GM21515 (cell line): Measurements from ENCODE around the gene XXYLT1.

ENCODE experiments used
- ATAC-seq: cut with Tn5 transposase; IDR thresholded peaks from one replicate; pipeline ENCODE4 v1.9.1; 2021; ENCODE audit not compliant: unreplicated experiment

The XXYLT1 gene

DNA sequence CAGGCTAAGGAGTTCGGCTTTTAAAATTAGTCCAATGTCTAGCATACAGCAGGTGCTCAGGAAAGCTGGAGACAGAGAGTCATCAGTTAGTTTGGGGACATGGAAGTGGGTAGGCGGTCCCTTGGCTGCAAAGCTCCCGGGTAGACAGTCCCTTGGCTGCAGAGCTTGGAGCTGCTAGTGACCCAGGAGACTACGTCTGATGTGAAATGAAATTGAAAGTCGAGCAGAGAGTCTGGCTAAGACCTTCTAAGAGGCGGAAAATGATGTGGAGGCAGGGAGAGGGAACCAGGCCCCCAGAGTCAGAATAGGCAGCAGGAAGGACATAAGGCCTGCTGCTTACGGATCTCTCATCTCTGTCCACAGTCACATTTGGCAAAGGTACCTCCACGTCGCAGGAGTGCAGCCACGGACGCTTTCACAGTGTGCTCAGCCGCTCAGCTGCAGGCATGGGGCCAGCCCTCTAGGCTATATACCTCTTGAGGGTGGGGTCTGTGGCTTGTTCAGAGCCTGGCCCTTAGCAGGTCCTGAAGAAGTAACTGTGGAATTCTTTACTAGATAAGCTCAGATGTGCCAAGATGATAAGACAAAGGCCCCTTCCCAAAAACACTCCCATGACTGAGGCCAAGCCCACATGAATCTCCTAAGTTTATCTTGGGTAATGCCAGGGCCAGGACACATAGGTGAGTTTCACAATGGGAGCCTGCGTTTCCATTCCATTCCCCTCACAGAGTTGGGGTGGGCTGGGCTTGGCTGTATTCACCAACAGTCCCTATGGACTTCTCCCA, 131.7 kb downstream of the XXYLT1 start:
- peak; percentile 79 for ATAC-seq

GRCh38 chr3:195137638-195138588, 133.0 kb downstream of the XXYLT1 start:
- no peak for ATAC-seq

- ATAC-seq = no peak
Measured at GRCh38 chr3:195135917-195136316, 135.0 kb downstream of the XXYLT1 start.

DNA sequence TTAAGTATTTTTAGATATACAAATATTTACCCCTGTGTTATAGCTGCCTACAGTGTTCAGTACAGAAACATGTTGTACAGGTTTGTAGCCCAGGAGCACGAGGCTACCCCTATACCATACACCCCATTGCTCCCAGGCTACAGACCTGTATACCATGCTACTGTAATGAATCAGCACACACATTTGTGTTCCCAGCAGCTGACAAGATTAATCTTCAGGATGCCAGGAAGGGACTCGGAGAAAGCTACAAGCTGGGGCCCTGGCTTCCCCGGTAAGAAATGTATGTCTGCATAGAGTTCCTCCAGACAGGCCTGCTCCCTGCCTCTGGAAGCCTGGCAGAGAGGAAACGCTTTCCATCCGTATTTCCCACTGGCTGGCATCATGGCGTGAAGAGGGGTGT, 136.5 kb downstream of the XXYLT1 start:
- ATAC-seq = no peak

GRCh38 chr3:195133462-195133861, 137.5 kb downstream of the XXYLT1 start:
- ATAC-seq = peak; percentile 40

DNA sequence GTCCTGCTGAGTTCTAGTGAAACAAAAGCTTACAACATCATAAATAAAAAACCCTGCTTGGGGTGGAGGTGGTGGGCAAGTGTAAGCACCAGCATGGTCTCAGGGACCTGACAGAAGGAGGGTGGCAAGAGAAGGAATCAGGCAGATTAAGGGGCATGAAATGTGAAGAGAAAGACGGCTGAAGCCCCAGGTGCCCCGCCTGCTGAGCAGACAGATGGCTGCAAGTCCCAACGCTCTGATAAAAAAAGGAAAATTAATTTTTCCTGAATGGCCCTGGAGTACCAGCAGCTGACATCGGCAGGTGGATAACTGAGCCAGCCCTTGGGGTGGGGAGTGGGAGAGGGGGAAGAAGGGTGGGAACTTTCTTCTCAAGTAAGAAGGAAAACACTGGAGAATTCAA, 137.9 kb downstream of the XXYLT1 start:
- ATAC-seq = no peak

DNA sequence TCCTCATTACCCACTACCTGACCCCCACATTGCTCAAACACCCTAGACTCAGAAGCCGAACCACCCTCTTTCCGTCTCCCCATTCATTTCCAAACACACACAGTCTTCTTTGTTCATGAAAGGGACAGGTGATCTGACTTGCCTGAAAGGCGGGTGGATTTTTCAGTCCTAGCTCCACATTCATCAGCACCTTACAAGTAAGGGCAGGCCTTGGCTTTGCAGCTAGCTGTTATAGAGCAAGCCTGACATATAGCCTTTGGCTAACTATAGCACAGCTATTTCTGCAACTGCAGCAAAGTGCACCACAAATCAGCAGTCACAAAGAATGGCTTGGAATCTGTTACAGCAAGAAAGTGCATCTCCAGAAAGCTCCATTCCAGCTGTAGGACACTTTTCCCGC, 139.8 kb downstream of the XXYLT1 start:
- no peak for ATAC-seq

GRCh38 chr3:195129644-195130492, 141.1 kb downstream of the XXYLT1 start:
- peak; percentile 71 for ATAC-seq

DNA sequence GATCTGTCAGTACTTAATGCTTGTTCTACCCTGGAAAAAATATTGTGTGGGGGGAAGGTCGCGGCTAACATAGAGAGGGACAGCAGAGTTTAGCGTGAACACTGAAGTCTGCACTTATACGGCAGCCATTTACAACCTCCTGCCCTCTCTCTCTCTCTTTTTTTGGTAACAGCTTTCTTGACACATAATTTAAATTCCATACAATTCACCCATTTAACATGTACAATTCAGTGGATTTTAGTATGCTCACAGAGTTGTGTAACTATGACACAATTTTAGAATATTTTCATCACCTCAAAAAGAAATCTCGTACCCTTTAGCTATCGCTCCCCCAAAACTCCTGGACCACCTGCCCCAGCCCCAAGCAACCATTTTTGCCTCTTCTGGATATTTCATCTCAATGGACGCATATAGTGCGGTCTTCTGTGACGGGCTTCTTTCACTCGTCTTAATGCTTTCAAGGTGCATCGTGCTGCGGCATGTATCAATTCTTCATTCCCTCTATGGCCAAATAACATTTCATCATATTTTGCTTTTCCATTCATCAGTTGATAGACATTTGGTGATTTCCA, 141.8 kb downstream of the XXYLT1 start:
- ATAC-seq = no peak

- ATAC-seq = no peak
Measured at GRCh38 chr3:195128255-195129071, 142.5 kb downstream of the XXYLT1 start.

DNA sequence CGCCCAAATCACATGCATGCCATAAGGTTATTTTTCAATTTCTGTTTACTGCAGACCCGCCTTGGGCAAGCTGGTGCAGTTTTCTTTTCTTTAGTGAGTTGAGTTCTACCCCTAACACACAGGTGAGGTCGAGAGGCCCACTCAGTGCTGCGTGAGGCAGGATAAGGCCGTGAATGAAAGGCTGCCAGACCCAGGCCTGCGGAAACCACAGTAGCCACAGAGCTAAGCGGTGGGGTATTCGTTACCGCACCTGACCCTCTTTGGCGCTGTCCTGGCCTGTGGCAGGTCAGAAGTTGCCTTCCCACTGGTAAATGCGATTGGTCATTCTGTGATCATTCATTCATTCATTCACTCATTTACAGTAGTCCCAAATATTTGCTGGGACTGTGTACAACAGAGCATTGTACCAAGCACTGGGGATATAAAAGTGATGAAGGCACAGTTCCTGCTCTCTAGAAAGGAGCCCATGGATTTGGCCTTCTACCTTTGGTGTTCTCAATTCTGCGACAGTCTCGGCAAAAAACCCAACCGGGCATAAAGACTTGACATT, 144.8 kb downstream of the XXYLT1 start:
- no peak for ATAC-seq

- no peak for ATAC-seq
Measured at GRCh38 chr3:195125646-195126045, 145.3 kb downstream of the XXYLT1 start.

GRCh38 chr3:195124378-195124992, 146.5 kb downstream of the XXYLT1 start:
- ATAC-seq = no peak

DNA sequence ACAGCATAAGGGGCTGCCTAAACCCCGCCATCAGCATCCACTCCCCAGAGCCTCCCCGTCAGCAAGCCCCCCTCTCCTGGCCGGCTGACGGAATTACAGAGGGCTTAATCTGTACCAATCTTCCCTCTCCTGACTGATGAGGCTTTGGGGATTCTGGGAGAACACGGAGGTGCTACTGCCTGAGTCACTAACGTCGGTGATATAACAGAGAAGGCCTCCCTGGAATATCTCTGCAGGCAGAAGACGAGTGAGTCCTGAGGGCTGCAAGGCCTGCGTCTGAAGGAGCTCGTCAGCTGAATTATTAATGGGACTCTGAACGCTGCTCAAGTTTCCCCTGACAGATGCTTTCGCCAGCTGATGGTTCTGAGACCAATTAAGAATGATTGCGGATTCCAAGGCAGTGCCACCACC, 147.7 kb downstream of the XXYLT1 start:
- no peak for ATAC-seq

DNA sequence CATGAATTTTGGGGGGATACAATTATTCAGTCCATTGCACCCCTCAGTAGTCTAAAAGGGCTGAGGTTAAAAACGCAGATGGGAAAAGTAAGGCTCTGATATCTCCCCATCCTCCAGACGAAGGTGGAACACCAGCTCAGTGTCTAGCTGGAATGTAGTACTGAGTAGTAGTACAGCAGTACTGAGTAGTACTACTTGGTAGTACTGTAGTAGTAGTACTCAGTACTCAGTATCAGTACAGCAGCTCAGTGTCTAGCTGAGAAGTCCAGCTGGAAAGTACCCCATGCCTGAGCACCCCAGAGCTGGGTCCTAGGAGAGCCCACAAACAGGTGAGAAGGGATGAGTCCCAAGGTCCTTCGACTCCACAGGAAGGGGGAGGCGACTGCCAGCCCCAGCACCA, 148.7 kb downstream of the XXYLT1 start:
- no peak for ATAC-seq

DNA sequence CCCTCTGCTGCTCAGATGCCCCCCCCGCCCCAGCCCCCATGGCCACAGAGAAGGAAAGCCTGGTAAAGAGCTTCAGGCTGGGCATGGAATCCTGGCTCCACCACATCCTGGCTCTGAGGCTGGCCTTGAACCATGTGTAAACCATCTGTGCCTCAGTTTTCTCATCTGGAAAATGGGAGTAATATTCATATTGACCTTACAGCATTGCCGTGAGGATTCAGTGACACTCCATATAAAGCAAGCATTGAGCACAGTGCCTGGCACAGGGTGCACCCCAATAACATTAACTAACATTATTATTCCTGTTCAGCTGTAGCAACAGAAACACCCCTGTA, 150.7 kb downstream of the XXYLT1 start:
- ATAC-seq = no peak

DNA sequence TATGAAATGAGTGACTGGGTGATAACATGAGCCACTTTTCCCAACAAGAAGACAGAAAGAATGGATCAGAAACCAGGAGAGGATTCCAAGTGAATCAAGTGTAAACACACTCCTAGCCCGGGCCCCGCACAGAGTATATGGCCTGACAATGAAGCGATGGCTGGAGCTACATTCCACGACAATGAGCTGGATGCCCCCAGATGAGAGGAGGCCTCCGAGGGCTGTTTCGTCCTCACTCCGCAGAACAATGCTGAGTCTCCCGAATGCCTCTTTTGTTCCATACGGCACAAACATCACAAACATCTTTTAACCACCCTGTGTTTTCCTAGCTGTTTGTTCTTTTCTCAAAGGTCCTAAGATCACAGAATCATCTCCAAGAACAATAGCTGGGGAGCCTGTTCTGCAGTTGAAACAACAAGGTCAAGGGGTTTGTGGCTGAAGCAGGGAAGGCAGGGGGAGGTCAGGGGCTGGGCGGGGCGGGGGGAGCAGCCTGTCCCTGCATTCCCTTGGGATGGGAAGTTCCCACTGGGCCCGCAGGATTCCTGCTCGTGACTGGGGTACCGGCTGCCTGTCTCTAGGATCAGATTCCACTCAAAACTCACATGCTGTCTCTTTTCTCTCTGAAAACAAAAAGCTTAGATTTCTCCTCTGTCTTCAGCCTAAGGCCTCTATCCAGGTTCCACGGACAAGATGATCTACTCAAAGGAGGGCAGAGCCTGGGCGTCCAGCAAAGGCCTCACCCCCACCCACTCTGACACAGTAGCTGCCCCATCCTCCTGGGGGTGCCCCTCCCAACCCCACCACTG, 151.3 kb downstream of the XXYLT1 start:
- ATAC-seq = no peak

DNA sequence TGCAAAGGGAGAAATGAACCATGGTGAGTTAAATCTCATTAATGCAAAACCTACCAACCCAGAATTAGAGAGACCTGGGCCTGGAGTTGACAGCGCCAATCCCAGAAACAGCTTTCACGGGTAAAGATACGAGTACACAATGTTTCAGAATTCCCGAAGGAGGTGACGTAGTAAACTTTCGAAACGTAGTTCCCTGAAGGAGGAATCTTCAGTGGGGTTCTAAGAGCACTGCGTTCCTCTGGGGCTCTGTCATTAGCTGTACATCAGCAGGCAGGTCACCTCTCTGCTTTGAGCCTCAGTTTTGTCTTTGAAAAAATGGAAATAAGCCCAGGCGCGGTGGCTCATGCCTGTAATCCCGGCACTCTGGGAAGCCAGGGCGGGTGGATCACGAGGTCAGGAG, 152.3 kb downstream of the XXYLT1 start:
- ATAC-seq = no peak
